NCI-H1105 treated with DMSO at 0.1 percent for 48 hours (cell line): Measurements from ENCODE around the gene TUBGCP5.
"Not testable (repeated sequence)": the region's sequence is repeated elsewhere in the genome, so short reads cannot be mapped to it uniquely, and the experiment has no call there.

ENCODE experiments used
- DNase-seq: peaks from one replicate; lab custom pipeline; 2025; lab: John Stamatoyannopoulos, UW

Gene TUBGCP5

GRCh38 chr15:23041736-23042135 is 2.4 kb upstream of the TUBGCP5 start:
- not testable (repeated sequence) for DNase-seq

GRCh38 chr15:23039917-23040281 is 530 bp upstream of the TUBGCP5 start:
- no peak for DNase-seq

- DNase-seq: peak; percentile 26
Observed at GRCh38 chr15:23038726-23039142, 635 bp downstream of the TUBGCP5 start.

GRCh38 chr15:23035964-23036566 is 3.3 kb downstream of the TUBGCP5 start:
- DNase-seq: peak; percentile 10

- no peak for DNase-seq
Observed at GRCh38 chr15:23033979-23034378, 5.4 kb downstream of the TUBGCP5 start.

DNA sequence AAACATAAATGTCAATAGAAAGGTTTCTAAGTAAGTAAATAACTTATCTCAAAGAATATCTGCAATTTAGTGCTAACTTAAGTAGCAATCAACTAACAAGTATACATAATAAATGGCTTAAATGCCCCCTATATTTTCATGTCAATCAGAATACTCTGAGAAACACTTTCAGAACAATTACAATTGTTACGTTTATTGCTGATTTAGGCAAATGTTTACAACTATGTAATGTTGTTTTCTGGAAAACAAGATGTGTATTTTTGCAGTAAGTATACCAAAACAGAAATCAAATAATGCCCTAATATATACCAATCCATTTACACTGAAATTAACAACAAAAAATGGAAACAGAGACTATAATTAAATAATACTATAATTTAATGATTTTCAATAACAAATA is 13.2 kb downstream of the TUBGCP5 start:
- no peak for DNase-seq

- DNase-seq: no peak
Observed at GRCh38 chr15:23022156-23022555, 17.2 kb downstream of the TUBGCP5 start.

DNA sequence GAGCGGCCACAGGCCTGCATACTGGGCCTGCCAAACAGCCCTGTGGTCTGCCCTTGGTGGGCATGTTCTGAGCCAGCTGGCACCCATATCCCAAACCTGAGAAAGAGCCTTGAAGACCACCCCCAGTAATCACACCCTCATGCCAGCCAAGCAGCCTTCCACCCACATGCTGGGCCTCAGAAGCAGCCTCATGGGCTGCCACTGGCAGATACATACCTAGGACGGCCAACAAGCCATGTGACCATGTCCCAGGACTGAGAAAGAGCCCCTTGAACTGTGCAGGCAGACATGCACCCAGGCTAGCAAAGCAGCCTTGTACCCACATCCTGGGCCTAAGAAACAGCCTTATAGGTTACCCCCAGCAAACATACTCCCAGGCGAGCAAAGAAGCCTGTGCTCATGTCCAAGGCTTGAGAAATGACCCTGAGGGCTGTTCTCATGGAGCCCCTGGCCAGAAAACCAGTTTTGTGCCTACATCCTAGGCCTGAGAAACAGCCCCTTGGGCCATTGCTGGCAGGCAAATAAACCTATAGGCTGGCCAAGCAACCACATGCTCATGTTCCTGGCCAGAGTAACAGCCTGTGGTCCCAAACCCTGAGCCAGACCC is 24.9 kb downstream of the TUBGCP5 start:
- DNase-seq: no peak

DNA sequence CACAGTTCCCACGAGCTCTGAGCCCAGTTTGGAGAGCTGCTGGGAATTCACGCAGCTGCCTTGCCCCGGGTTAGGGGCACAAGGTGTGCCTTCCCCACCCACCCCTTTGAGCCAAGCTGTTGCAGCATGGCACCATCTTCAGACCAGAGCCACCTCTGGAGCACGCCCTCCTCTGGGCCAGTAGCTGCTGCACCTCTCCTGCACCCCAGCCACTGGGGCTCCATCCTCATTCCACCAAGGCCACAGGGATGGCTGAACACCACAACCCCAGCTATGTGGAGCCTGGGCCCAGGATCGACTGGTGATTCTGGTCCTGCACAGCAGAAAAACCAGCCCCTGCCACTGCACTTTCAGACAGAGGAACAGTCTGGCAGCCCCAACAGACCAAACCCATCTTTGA is 25.7 kb downstream of the TUBGCP5 start:
- DNase-seq: no peak

DNA sequence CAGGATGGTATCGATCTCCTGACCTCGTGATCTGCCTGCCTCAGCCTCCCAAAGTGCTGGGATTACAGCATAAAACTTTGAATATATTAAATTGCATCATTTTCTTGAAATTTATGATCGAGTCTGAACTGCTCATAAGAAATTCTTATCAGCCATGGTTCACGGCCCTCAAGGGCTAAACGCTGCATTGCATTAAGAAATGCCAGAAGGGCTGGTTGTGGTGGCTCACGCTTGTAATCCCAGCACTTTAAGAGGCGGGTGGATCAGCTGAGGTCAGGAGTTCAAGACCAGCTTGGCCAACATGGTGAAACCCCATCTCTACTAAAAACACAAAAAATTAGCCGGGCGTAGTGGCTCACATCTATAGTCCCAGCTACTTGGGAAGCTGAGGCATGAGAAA is 26.8 kb downstream of the TUBGCP5 start:
- not testable (repeated sequence) for DNase-seq

DNA sequence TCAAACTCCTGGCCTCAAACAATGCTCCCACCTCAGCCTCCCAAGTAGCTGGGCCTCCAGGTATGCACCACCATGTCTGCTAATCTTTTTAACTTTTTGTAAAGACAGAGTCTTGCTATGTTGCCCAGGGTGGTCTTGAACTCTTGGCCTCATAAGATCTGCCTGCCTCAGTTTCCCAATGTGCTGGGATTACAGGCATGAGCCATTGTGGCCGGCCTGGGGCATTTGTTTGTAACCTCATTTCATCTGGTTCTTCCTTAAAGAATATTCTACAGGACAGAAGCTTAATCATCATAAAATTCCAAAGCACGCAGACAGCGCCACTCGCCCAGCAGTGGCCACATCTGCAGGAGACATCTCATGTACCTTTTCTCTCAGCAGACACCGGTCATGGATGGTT is 35.6 kb downstream of the TUBGCP5 start:
- no peak for DNase-seq

- no peak for DNase-seq
Observed at GRCh38 chr15:23002920-23003319, 36.4 kb downstream of the TUBGCP5 start.

DNA sequence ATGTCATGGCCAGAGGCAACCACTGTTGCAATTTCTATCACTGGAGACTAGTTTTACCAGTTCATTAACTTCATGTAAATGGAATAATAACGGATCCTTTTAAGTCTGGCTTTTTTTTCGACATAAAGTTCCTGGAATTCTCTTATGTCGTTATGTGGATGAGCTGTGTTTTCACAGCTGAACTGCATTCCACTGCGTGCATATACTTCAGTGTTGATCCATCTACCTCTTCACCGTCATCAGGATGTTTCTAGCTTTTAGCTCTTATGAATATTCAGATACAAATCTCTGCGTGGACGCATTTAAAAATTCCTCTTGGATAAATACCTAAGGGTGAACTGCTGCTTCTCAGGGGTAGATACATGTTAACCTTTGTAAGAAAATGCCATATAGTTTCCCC is 43.6 kb downstream of the TUBGCP5 start:
- DNase-seq: no peak

DNA sequence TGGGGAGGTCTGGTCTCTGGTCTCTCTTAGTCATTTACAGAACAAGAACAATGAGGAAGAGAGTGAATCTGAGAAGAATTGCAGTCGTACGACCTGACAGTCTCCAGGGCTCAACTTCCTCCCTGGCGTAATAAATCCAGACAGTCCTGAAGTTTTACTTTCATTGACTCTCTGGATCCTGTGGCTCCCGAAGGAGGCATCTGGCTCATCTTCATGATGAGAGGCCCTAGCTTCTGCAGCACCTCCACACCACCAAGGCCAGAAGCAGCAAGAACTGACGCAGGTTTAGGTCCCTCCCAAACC is 47.4 kb downstream of the TUBGCP5 start:
- no peak for DNase-seq

GRCh38 chr15:22989576-22990477 is 49.5 kb downstream of the TUBGCP5 start:
- no peak for DNase-seq

DNA sequence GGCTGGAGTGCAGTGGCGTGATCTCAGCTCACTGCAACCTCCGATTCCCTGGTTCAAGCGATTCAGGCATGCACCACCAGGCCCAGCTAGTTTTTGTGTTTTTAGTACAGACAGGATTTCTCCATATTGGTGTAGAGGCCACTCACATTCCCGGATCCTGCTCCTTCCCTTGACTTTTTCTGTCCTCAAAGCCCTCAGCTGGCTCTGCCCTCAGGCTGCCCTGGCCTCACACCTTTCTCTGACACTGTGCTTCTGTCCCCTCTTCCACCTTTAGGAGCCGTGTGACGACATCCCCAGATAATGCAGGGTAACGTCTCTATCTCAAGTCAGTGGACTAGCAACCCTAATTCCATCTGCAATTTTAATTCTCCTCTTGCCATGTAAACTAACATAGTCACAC is 50.6 kb downstream of the TUBGCP5 start:
- DNase-seq: no peak

DNA sequence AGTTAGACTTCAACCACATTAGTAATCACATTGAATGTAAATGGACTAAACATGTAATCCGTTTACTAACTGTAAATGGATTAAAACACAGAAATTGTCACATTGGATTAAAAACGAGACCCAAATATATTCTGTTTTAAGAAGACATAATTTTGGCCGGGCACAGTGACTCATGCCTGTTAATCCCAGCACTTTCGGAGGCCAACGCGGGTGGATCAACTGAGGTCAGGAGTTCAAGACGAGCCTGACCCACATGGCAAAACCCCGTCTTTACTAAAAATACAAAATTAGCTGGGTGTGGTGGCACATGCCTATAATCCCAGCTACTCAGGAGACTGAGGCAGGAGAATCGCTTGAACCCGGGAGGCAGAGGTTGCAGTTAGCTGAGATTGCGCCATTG is 57.4 kb downstream of the TUBGCP5 start:
- not testable (repeated sequence) for DNase-seq

GRCh38 chr15:22981051-22981840 is 58.1 kb downstream of the TUBGCP5 start:
- no peak for DNase-seq

DNA sequence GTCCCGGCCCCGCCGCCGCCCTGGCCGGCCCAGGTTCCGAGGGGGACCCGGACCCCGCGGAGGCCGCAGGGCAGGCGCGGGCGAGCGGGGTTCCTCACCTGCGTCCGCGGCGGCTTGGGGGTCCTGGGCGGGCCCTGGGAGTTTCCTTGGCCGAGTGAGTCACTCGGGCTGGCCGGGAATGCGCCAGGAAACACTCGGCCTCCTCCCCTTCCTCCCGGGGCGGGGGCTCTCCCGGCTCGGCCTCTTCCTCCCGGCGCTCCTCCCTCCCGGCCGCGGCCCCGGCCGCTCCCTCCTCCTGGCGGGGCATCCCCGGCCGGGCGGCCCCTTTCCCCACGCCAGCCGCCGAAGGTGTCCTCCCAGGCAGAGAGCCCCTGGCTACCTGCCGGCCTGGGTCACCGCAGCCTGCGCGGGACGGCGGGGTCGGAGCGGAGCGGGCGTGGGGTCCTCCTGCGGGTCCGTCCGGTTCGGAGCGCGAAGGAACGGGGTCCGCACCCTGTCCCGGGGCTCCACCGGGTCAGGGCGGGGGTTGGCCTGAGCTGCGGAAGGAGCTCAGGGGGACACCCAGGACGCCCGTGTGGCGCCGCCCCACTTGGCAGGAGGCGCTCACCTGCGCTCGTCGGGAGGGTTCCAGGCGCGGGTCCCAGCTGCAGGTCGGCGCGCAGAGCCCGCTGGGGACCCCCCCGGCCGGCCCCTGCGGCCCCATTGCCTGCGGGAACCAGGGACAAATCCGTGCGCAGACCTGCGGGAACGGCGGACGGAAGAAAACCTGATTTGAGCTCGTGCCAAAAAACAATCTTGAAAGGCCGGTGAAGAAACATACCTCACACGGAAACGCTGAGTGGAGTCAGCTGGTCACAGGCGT is 58.9 kb downstream of the TUBGCP5 start, which contains the start of gene CYFIP1:
Gene CYFIP1 (minus strand): TSS at position 180 of the 862 bp plus-strand sequence. CDS start 33,083 bp downstream, outside the sequence.
- DNase-seq: peak; percentile 39

GRCh38 chr15:22979238-22980188 is 59.9 kb downstream of the TUBGCP5 start:
- DNase-seq: peak; percentile 17
